OCI-M1 (cell line): ENCODE results near the gene CYGB.

ENCODE experiments used
- DNase-seq: peaks from one replicate; lab custom pipeline; 2025; lab: John Stamatoyannopoulos, UW

CYGB gene

DNA sequence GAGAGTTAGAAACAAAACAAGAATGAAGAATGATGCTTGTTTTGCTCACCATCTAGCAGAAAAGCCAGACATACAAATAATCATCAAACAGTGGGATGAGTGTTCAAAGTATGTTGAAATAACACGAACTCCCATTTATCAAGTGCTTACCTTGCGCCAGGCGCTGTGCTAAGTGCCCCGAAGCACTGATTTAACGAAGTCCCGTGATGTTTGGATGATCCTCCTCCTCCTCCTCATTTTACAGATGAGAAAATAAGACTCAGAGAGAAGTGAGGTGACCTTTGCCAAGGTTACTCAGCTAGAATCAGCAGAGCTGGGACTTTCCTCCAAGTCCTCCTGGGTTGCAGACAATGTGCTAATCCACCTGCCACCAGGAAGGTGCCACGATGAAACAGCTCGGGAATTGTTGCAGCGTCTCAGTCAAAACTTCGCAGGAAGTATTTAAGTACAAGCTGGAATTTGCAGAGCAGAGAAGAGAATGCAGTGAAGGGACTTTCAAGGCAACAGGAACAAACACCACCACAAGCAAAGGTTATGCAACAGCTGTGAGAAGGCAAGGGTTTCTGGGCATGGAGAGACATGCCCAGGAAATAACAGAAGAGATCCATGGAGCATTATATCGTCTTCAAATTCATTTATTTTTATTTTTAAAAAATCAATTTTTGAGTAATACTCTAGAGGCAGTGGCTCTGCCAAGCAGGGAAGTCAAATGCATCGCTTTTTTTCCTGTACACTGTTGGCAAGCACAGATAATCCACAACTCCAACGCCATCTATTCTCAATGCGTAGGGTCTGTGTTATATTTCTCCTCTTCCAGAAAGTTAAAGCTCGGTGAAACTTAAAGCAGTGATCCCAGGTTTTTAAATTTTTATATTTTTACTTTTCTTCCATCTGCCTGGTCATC, 13.5 kb upstream of the CYGB start:
- DNase-seq = no peak

DNA sequence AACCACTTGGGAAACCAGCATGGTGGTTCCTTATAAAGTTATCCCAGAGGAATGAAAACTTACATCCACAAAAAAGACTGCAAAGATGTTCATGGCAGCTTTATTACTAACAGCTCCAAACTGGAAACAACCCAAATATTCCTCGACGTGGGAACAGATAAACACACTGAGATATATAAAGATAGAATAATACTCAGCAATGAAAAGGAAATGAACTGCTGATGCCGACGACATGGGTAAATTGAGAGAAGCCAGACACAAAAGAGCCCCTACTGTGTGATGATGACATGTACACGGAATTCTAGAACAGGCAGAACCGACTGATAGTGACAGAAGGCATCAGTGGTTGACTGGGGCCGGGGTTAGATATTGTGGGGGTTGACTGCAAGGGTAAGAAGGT, 12.0 kb upstream of the CYGB start:
- DNase-seq = no peak

DNA sequence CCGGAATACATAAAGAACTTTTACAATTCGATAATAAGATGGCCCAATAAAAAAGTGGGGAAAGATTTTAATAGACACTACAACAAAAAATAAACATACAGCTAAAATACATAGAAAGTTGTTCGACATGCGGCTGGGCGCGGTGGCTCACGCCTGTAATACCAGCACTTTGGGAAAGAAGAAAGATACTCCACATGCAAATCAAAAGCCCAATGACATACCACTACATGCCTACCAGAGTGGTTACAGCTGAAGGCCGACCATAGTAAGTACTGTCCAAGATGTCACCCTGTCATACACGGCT, 11.7 kb upstream of the CYGB start:
- no peak for DNase-seq

DNA sequence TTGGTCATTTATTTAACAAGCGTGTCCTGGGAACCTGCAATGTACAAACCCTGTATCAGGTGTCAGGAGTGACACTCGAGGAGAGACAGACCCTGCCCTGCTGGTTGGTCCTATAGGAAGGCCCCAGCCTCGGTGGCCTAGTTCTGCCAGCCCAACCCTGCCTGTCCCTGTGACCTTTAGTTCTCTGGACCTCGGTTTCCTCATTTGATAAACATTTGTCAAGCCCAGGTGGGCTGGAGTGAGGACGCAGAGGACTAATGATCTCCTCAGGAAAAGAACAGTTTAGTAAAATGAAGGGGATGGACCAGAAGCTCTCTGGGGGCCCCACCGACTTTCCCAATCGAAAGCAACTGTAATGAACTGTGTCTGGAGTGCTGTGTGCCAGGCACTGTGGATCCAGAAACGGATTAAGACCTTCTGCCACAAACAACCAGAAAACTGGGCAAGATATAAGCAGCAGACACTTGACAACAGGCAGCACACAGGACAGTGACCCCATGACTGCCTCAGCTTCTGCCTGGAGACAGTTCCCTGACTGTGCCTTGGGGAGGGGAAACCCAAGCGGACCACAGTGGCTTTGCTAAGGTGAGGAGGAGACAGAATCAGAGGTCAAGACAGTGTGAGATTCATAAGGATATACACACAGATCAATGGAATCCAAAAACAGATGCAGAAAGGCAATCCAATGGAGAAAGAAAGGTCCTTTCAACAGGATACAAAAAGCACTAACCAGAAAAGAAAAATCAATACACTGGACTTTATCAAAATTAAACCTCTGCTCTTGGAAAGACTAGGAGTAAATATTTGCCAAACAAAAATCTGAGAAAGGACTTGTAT, 11.1 kb upstream of the CYGB start:
- no peak for DNase-seq

GRCh38 chr17:76547642-76548202, 10.2 kb upstream of the CYGB start:
- DNase-seq = no peak

GRCh38 chr17:76547183-76547641, 9.7 kb upstream of the CYGB start:
- DNase-seq = peak; percentile 77

GRCh38 chr17:76546556-76547182, 9.2 kb upstream of the CYGB start:
- no peak for DNase-seq

DNA sequence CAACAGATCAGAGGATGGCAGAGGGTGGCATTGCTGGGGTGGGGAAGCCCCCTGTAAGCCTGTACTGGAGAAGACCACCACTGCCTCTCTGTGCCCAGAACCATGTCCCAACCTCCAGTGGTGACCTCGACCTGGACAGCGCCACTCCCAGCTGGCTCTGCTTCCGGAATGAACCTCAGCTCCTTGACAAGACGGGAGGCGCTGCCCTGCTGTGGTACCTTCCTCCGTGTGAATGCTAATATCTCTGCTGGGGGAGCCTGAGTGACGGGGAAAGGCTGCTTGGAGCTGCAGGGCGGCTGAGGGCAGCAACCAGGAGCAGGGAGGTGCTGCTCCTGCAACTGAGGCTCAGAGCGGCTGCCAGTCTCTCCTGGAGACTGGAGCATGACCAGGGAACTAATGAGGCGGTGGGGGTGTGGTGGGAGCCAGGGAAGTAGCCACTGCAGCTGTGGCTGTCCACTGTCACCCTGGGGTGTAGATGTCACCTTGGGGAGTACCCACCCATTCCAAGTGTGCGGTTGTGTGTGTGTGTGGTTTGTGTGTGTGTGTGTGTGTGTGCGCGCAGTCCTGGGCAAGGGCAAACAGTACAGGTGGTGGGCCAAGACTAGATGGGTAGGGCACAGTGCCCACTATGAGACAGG, 8.5 kb upstream of the CYGB start:
- no peak for DNase-seq

- no peak for DNase-seq
These were observed 7.2 kb upstream of the CYGB start for GRCh38 chr17:76544546-76545365.

GRCh38 chr17:76543826-76544545, 6.5 kb upstream of the CYGB start:
- DNase-seq = no peak

- DNase-seq = no peak
These were observed 5.9 kb upstream of the CYGB start for GRCh38 chr17:76543482-76543825.

- DNase-seq = no peak
These were observed 5.5 kb upstream of the CYGB start for GRCh38 chr17:76542984-76543383.

DNA sequence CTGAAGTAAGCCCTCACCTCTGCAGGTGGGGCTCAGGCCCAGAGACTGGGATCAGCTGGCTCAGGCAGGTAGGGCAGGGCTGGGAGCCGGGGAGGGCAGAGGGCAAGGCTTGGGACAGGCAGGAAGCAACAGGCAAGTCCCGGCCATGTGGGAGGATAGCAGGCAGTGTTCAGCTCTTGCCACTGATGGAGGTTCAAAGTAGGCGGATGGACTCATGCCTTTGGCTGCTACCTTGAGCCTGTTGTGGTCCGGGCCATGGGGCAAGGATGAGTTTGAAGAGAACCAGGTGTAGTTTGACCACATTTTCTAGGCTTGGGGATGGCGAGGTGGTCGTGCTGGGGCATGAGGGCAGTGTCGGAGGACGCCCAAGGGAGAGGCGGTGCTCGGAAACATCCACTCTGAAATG, 5.1 kb upstream of the CYGB start:
- no peak for DNase-seq

DNA sequence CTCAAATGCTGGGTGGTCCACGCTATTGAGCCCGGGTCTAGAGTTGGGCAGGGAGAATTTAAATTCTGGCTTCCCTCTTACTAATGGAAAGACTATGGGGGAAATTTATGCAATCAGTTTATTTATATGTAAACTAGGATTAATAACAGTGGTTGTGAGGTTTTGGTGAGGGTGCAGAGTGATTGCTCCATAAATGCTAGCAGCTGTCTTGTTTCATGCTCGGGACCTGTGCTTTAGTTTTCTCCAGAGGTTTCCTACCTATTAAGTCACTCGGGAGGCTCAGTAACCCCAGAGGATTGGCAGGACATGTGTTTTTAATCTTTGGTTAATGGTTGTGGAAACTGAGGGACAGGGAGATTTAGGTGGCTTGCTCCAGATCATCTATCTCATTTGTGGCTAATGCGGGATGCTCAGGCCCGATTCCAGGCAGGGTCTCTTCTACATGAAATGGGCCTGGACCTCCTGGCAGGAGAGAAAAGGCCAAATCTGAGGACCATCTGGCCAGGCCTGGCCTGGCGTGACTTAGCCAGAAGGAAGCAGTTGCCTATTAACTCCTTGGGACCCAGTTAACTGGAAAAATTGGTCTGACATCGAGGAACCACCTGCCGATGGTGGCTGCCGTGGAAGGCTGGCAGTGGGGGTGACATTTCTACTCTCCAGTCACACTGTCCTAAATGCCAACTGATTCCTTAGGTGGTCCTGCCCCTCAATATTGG, 4.4 kb upstream of the CYGB start:
- DNase-seq = no peak

GRCh38 chr17:76540381-76541300, 3.1 kb upstream of the CYGB start:
- DNase-seq = peak; percentile 94

DNA sequence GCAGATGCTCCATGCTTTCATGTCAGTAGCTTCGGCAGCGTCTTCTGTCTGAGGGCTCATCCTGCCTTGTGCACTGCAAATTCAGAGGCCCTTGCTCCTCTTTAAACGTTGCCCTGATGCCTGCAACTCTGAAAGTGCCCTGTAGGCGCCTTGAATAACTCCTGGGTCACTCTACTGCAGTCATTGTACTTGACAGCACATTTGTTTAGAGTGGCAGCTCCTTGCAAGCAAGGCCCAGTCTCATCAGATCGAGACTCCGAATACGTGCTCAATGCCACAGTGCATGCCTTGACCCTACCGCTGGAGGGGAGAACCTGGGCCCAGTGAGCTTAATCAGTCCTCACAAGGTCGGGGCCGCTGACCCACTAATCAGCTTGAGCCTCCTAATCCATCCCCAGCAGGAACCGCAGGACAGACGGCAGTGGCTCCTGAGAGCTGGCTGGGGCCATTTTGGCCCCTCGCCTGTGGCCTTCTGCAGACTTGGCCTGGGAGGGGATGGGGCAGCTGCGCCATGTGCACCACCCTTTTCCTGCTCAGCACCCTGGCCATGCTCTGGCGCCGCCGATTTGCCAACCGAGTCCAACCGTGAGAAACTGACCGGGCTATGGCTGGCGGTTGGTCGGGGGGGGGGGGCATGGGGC, 2.2 kb upstream of the CYGB start, which contains the start of gene PRCD:
PRCD (plus strand) TSS at position 414 of the 641 bp plus-strand sequence; CDS start at position 512, 98 bp downstream.
- no peak for DNase-seq

DNA sequence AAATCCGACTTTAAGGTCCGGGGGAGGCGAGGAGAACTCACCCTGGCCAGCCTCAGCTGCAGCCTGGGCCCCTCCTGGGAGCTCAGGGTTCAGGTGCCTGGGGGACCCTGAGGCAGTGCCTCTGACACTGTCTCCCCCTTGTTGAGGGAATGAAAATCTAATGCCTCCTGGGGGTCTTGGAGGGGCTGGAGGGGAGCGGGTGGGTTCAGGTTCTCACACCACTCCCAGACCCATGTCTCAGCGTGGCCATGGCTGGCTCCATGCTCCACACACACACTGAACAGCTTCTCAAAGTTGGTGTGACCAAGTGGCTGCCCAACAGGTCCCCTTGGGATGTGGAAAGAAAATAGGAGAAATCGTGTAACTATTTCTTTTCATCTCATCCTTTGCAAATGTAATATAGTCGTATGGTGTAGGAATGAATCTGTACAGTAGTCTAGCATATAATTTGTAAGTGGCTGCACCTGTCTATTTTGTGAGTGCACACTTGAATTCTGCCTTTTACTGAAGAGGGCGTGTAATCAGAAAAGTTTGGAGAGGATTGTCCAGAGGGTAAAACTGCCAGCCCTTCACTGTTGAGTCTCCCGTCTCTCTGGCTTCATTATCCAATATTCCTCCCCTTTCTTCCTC, 1.5 kb upstream of the CYGB start:
- DNase-seq = no peak
